ENCODE data around the gene WDTC1.

Gene WDTC1

GRCh38 chr1:27327964-27328363, 93.5 kb downstream of the WDTC1 start:
- no peak overlapping the region for H3K9ac ChIP-seq (ENCODE audit: insufficient read length, low read depth)
- H3K4me1 ChIP-seq (ENCODE audit: insufficient read depth, insufficient read length) = peaks cover 7% of the 10 kb centered on the region
- no peak overlapping the region for H3K4me3 ChIP-seq (ENCODE audit: insufficient read length, low read depth)
- no peak for DNase-seq (ENCODE audit: low read depth, low spot score)
- H3K9me3 ChIP-seq (ENCODE audit: insufficient read depth, low read length) = no peaks in the 10 kb centered on the region
- H3K27me3 ChIP-seq (ENCODE audit: insufficient read depth, insufficient read length) = no peaks in the 10 kb centered on the region
- peaks cover 91% of the 10 kb centered on the region for H3K36me3 ChIP-seq (ENCODE audit: insufficient read depth, insufficient read length, low read length)
- TF ChIP-seq ZNF274 (IDR thresholded peaks at IDR 0.05; ENCODE audit: low read depth, low read length) (no peak), SUZ12 (IDR thresholded peaks at IDR 0.05; ENCODE audit: extremely low read depth, insufficient read depth, insufficient read length) (no peak), YY1 (IDR thresholded peaks at IDR 0.05; ENCODE audit: insufficient read depth, insufficient read length) (no peak)

GRCh38 chr1:27330786-27331185, 96.4 kb downstream of the WDTC1 start:
- H3K9me3 ChIP-seq (ENCODE audit: insufficient read depth, low read length) = no peaks in the 10 kb centered on the region
- H3K36me3 ChIP-seq (ENCODE audit: insufficient read depth, insufficient read length, low read length) = peaks cover 93% of the 10 kb centered on the region
- no peak for DNase-seq (ENCODE audit: low read depth, low spot score)
- H3K4me3 ChIP-seq (ENCODE audit: insufficient read length, low read depth) = no peak overlapping the region
- no peaks in the 10 kb centered on the region for H3K27me3 ChIP-seq (ENCODE audit: insufficient read depth, insufficient read length)
- H3K9ac ChIP-seq (ENCODE audit: insufficient read length, low read depth) = no peak overlapping the region
- TF ChIP-seq SUZ12 (IDR thresholded peaks at IDR 0.05; ENCODE audit: extremely low read depth, insufficient read depth, insufficient read length) (no peak), ZNF274 (IDR thresholded peaks at IDR 0.05; ENCODE audit: low read depth, low read length) (no peak), YY1 (IDR thresholded peaks at IDR 0.05; ENCODE audit: insufficient read depth, insufficient read length) (no peak)
- H3K4me1 ChIP-seq (ENCODE audit: insufficient read depth, insufficient read length) = peaks cover 4% of the 10 kb centered on the region

- no peaks in the 10 kb centered on the region for H3K9me3 ChIP-seq (ENCODE audit: insufficient read depth, low read length)
- no peak overlapping the region for H3K4me3 ChIP-seq (ENCODE audit: insufficient read length, low read depth)
- no peak overlapping the region for H3K9ac ChIP-seq (ENCODE audit: insufficient read length, low read depth)
- H3K27me3 ChIP-seq (ENCODE audit: insufficient read depth, insufficient read length) = no peaks in the 10 kb centered on the region
- TF ChIP-seq ZNF274 (IDR thresholded peaks at IDR 0.05; ENCODE audit: low read depth, low read length) (no peak), YY1 (IDR thresholded peaks at IDR 0.05; ENCODE audit: insufficient read depth, insufficient read length) (no peak)
- peaks cover 93% of the 10 kb centered on the region for H3K36me3 ChIP-seq (ENCODE audit: insufficient read depth, insufficient read length, low read length)
- peaks cover 4% of the 10 kb centered on the region for H3K4me1 ChIP-seq (ENCODE audit: insufficient read depth, insufficient read length)
- no peak for DNase-seq (ENCODE audit: low read depth, low spot score)
Measured at GRCh38 chr1:27331426-27331825, 97.0 kb downstream of the WDTC1 start.

DNA sequence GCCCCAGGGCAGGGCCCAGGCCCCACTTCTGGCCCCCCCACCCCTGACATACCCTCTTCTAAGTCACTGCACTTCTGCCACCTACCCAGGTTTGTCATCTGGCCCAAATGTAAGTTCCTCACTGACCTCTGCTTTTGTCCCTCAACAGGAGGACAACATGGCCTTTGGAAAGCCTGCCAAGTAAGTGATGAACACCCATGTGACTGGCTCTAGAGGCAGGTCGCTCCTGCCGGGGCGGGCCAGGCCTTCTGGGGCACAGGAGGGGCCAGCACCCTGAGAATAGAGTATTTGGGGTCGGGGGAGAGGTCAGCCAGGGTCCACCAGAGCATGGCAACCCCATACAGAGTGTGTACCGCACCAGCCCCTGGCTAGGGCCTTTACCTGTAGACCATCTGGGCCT, 97.5 kb downstream of the WDTC1 start:
- Histone ChIP-seq H3K36me3 (ENCODE audit: insufficient read depth, insufficient read length, low read length) (peaks cover 93% of the 10 kb centered on the region), H3K27me3 (ENCODE audit: insufficient read depth, insufficient read length) (no peaks in the 10 kb centered on the region), H3K4me3 (ENCODE audit: insufficient read length, low read depth) (no peak overlapping the region), H3K9ac (ENCODE audit: insufficient read length, low read depth) (no peak overlapping the region), H3K4me1 (ENCODE audit: insufficient read depth, insufficient read length) (peaks cover 4% of the 10 kb centered on the region), H3K9me3 (ENCODE audit: insufficient read depth, low read length) (no peaks in the 10 kb centered on the region)
- no peak for TF ChIP-seq YY1 (IDR thresholded peaks at IDR 0.05; ENCODE audit: insufficient read depth, insufficient read length)
- TF ChIP-seq SUZ12 (IDR thresholded peaks at IDR 0.05; ENCODE audit: extremely low read depth, insufficient read depth, insufficient read length) = no peak
- no peak for TF ChIP-seq ZNF274 (IDR thresholded peaks at IDR 0.05; ENCODE audit: low read depth, low read length)
- DNase-seq (ENCODE audit: low read depth, low spot score) = no peak

DNA sequence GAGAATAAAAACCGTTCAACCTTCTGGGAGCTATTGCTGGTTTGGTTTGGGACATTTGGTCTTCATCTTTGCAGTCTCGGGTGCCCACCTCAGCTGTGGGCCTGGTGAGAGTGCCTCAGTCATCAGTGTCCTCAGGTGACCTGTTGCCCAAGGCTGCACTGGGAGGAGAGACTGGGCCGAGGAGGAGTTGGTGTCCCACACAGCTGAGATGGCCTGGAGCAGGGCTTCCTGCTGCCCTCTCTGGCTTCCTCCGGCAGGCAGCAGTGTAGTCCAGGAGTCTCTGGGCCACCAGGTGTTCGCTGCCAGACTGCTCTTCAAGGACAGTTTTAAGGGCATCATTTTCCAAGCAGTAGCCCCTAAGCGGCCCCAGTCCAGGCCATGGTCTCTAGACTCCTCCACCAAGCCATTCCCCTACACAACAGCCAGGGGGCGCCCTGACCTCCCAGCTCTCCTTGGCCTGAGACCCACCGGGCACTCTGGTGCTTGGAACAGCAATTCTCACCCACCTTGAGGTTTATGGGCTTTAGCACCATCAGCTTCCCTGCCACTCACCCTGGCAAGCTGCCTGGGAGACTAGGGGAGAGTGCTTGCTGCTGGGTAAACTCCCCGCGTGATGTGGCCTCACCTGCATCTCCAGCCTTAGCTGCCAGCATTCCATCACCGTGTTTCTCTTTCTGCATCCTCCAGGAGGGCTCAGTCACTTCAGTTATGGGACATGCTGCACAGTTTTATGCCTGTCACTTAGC, 98.3 kb downstream of the WDTC1 start:
- DNase-seq (ENCODE audit: low read depth, low spot score) = no peak
- peaks cover 86% of the 10 kb centered on the region for H3K36me3 ChIP-seq (ENCODE audit: insufficient read depth, insufficient read length, low read length)

DNA sequence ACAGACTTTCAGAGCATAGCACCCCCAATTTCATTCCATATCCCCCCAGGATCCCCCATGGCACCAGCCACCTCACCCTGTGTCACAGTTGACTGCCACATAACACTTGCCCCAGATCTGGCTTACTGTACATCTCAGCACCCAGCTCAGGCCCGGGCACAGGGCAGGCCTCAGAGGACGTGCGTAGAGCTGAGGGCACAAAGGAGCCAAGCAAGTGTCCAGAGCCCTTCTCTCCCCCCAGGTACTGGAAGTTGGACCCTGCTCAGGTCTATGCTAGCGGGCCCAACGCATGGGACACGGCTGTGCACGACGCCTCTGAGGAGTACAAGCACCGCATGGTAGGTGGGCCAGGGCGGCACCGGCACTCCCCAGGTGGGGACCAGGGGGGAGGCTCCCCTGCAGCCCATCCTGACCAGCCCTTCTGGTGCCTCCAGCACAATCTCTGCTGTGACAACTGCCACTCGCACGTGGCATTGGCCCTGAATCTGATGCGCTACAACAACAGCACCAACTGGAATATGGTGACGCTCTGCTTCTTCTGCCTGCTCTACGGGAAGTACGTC, 99.4 kb downstream of the WDTC1 start:
- no peaks in the 10 kb centered on the region for H3K9me3 ChIP-seq (ENCODE audit: insufficient read depth, low read length)
- no peaks in the 10 kb centered on the region for H3K27me3 ChIP-seq (ENCODE audit: insufficient read depth, insufficient read length)
- TF ChIP-seq ZNF274 (IDR thresholded peaks at IDR 0.05; ENCODE audit: low read depth, low read length) = no peak
- TF ChIP-seq YY1 (IDR thresholded peaks at IDR 0.05; ENCODE audit: insufficient read depth, insufficient read length) = no peak
- no peak for TF ChIP-seq SUZ12 (IDR thresholded peaks at IDR 0.05; ENCODE audit: extremely low read depth, insufficient read depth, insufficient read length)
- H3K4me1 ChIP-seq (ENCODE audit: insufficient read depth, insufficient read length) = peaks cover 7% of the 10 kb centered on the region
- H3K4me3 ChIP-seq (ENCODE audit: insufficient read length, low read depth) = no peak overlapping the region
- no peak overlapping the region for H3K9ac ChIP-seq (ENCODE audit: insufficient read length, low read depth)
- DNase-seq (ENCODE audit: low read depth, low spot score) = no peak
- peaks cover 76% of the 10 kb centered on the region for H3K36me3 ChIP-seq (ENCODE audit: insufficient read depth, insufficient read length, low read length)

More for the DNA sequence above, 98.3 kb downstream of the WDTC1 start:
- no peak overlapping the region for H3K9ac ChIP-seq (ENCODE audit: insufficient read length, low read depth)
- no peaks in the 10 kb centered on the region for H3K9me3 ChIP-seq (ENCODE audit: insufficient read depth, low read length)
- H3K4me3 ChIP-seq (ENCODE audit: insufficient read length, low read depth) = no peak overlapping the region
- no peaks in the 10 kb centered on the region for H3K27me3 ChIP-seq (ENCODE audit: insufficient read depth, insufficient read length)
- peaks cover 4% of the 10 kb centered on the region for H3K4me1 ChIP-seq (ENCODE audit: insufficient read depth, insufficient read length)
- TF ChIP-seq ZNF274 (IDR thresholded peaks at IDR 0.05; ENCODE audit: low read depth, low read length) (no peak), YY1 (IDR thresholded peaks at IDR 0.05; ENCODE audit: insufficient read depth, insufficient read length) (no peak)

DNA sequence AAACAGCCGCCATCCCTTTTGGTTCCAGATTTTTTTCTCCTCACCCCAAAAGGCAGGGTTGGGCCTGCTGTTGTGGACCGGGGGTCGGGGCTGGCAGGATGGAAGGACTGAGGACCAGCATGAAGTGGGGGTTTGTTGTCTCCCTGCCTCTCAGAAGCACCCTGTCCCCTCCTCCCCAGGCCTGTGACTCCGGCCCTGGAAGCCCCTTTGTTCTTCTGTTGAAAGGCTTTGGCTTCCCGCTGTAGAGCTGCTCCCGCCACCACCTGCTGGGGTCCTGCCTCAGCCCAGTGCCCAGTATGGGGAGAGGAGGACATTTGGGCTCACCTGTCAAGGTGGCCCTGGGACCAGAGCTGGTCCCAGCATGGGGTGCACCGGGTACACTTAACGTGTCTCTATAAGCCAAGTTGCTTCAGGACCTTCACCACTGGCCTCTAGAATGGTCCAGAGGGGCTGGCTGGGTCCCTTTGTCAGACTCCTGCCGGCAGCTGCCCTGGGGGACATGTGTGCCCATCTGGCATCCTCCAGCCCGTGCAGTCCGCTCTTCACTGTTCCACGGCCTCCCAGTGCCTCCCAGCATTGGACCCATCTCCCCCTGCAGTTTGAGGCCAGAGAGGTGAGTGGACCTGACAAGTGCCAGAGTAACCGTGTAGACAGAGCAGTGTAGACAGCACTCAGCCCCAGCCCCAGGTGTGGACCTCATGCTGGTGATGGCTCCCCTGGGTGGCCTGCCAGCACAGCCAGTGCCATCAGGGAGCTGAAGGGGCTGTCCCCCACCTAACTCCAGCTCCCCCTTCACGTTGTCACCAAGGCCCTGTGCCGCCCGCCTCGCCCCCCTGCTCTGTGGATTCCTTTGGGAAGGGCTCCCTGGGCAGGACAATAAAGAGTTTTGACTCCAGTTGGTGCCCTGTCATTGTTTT, 101.3 kb downstream of the WDTC1 start:
- Histone ChIP-seq H3K9ac (ENCODE audit: insufficient read length, low read depth) (no peak overlapping the region), H3K4me1 (ENCODE audit: insufficient read depth, insufficient read length) (peaks cover 13% of the 10 kb centered on the region), H3K36me3 (ENCODE audit: insufficient read depth, insufficient read length, low read length) (peaks cover 61% of the 10 kb centered on the region)

More for the DNA sequence above, 101.3 kb downstream of the WDTC1 start:
- DNase-seq (ENCODE audit: low read depth, low spot score) = no peak
- no peak overlapping the region for H3K4me3 ChIP-seq (ENCODE audit: insufficient read length, low read depth)
- H3K27me3 ChIP-seq (ENCODE audit: insufficient read depth, insufficient read length) = no peaks in the 10 kb centered on the region
- TF ChIP-seq ZNF274 (IDR thresholded peaks at IDR 0.05; ENCODE audit: low read depth, low read length) (no peak), YY1 (IDR thresholded peaks at IDR 0.05; ENCODE audit: insufficient read depth, insufficient read length) (no peak), SUZ12 (IDR thresholded peaks at IDR 0.05; ENCODE audit: extremely low read depth, insufficient read depth, insufficient read length) (no peak)
- H3K9me3 ChIP-seq (ENCODE audit: insufficient read depth, low read length) = no peaks in the 10 kb centered on the region

Measured in NT2/D1 (cell line).